Vagina (tissue), 2 donors: ENCODE results near the gene DAND5. TPM values are rescaled to one million over a fixed set of nuclear protein-coding genes. Genes with fewer than 3 reads are reported as not detected.

ENCODE experiments used
- DNase-seq, 2 donors: peaks; one replicate each; pipeline ENCODE4 v3.0.0-alpha.2; 2017; ENCODE audit errors: extremely low spot score in 2 of 2
- H3K27ac ChIP-seq: fragments of 200-600 bp; sonication (generic); one replicate; pipeline ENCODE4 v1.5.1; 2019
- H3K27me3 ChIP-seq: fragments of 200-600 bp; sonication (generic); one replicate; pipeline ENCODE4 v1.5.1; 2019
- H3K36me3 ChIP-seq, 2 donors: fragments of 200-600 bp; sonication (generic); one replicate each; pipeline ENCODE4 v1.5.1; 2017 to 2019
- H3K4me1 ChIP-seq: fragments of 200-600 bp; sonication (generic); one replicate; pipeline ENCODE4 v1.5.1; 2019
- H3K4me3 ChIP-seq, 2 donors: fragments of 200-600 bp; sonication (generic); 1 replicate in 1 of 2; 2 replicates in 1 of 2; pipeline ENCODE4 v1.5.1; 2016 to 2019
- H3K9me3 ChIP-seq: fragments of 200-600 bp; sonication (generic); one replicate; pipeline ENCODE4 v1.5.1; 2019
- CTCF ChIP-seq, 3 experiments: fragments of 450-650 bp in 2 of 3; fragments of 200-600 bp in 1 of 3; sonication (generic) in 1 of 3; IDR thresholded peaks; one replicate each; pipeline ENCODE4 v1.5.1; 2017 to 2019; ENCODE audit warnings: antibody characterized with exemption in 3 of 3, mild to moderate bottlenecking in 2 of 3, moderate library complexity in 2 of 3
- POLR2A ChIP-seq, 2 donors: fragments of 450-650 bp; IDR thresholded peaks; one replicate each; pipeline ENCODE4 v1.6.1; 2017; ENCODE audit warnings: antibody characterized with exemption in 2 of 2, mild to moderate bottlenecking in 2 of 2, moderate library complexity in 2 of 2
- POLR2AphosphoS5 ChIP-seq, 2 donors: sonication (generic); formaldehyde crosslinking; IDR thresholded peaks; one replicate each; pipeline ENCODE4 v1.9.0; 2017; ENCODE audit warnings: antibody characterized with exemption in 2 of 2, mild to moderate bottlenecking in 2 of 2, low read depth in 1 of 2; ENCODE audit not compliant: insufficient read depth in 1 of 2
- intact Hi-C: fragments of 100-400 bp; cut with DNase I; formaldehyde crosslinking; loops from one replicate; pipeline ENCODE4 v1.15.1; 2023
- total RNA-seq: library from RNA; depleted of rRNA; stranded (reverse); fragments of >200 nt; gene quantifications from one replicate; pipeline ENCODE4 v1.2.3, GENCODE V29; 2016

DAND5 gene
- total RNA-seq, 1 donor from 2014 or later: not detected

- Histone ChIP-seq H3K4me3 (no peak overlapping the region), H3K9me3 (no peaks in the 10 kb centered on the region), H3K4me1 (peaks cover 27% of the 10 kb centered on the region), H3K36me3 (peaks cover 0 to under 1% of the 10 kb centered on the region in 2 donors), H3K27ac (no peak overlapping the region), H3K27me3 (no peaks in the 10 kb centered on the region)
- TF ChIP-seq POLR2A (IDR thresholded peaks at IDR 0.05) (no peak), POLR2AphosphoS5 (IDR thresholded peaks at IDR 0.05; ENCODE audit: insufficient read depth in 1 of 2, low read depth in 1 of 2) (no peak), CTCF (IDR thresholded peaks at IDR 0.05) (no peak)
- no peak for DNase-seq
- intact Hi-C loops: no loop called here
Measured at GRCh38 chr19:12959481-12959880, 9.9 kb upstream of the DAND5 start.

GRCh38 chr19:12965017-12965811, 4.2 kb upstream of the DAND5 start:
- Histone ChIP-seq H3K36me3 (no peaks in the 10 kb centered on the region), H3K27ac (peak overlapping the region; percentile 77), H3K4me1 (peaks cover 5% of the 10 kb centered on the region), H3K4me3 (peak overlapping the region; percentile 36 to 47), H3K27me3 (no peaks in the 10 kb centered on the region), H3K9me3 (no peaks in the 10 kb centered on the region)
- intact Hi-C loops: no loop called here
- TF ChIP-seq CTCF (IDR thresholded peaks at IDR 0.05): peak; percentile 60 to 93 (median 88)
- no peak for TF ChIP-seq POLR2A (IDR thresholded peaks at IDR 0.05)
- TF ChIP-seq POLR2AphosphoS5 (IDR thresholded peaks at IDR 0.05; ENCODE audit: insufficient read depth in 1 of 2, low read depth in 1 of 2): peak in 1 of 2 donors; percentile 35
- DNase-seq: no peak

- peak overlapping the region in 1 of 2 donors; percentile 47 for H3K4me3 ChIP-seq
- TF ChIP-seq POLR2AphosphoS5 (IDR thresholded peaks at IDR 0.05; ENCODE audit: insufficient read depth in 1 of 2, low read depth in 1 of 2): no peak
- no peak for TF ChIP-seq POLR2A (IDR thresholded peaks at IDR 0.05)
- TF ChIP-seq CTCF (IDR thresholded peaks at IDR 0.05): no peak
- H3K9me3 ChIP-seq: no peaks in the 10 kb centered on the region
- intact Hi-C loops: no loop called here
- H3K36me3 ChIP-seq: no peaks in the 10 kb centered on the region
- no peaks in the 10 kb centered on the region for H3K27me3 ChIP-seq
- peak overlapping the region; percentile 77 for H3K27ac ChIP-seq
- no peak for DNase-seq
- H3K4me1 ChIP-seq: peaks cover 5% of the 10 kb centered on the region
Measured at GRCh38 chr19:12965812-12966135, 3.6 kb upstream of the DAND5 start.

- no peak for TF ChIP-seq POLR2AphosphoS5 (IDR thresholded peaks at IDR 0.05; ENCODE audit: insufficient read depth in 1 of 2, low read depth in 1 of 2)
- no peak for TF ChIP-seq POLR2A (IDR thresholded peaks at IDR 0.05)
- no peak for TF ChIP-seq CTCF (IDR thresholded peaks at IDR 0.05)
- H3K27ac ChIP-seq: no peak overlapping the region
- peaks cover 5% of the 10 kb centered on the region for H3K4me1 ChIP-seq
- DNase-seq: no peak
- H3K27me3 ChIP-seq: no peaks in the 10 kb centered on the region
- no peaks in the 10 kb centered on the region for H3K36me3 ChIP-seq
- H3K4me3 ChIP-seq: no peak overlapping the region
- intact Hi-C loops: no loop called here
- no peaks in the 10 kb centered on the region for H3K9me3 ChIP-seq
Measured at GRCh38 chr19:12967907-12968306, 1.5 kb upstream of the DAND5 start.

- Histone ChIP-seq H3K4me3 (no peak overlapping the region), H3K27me3 (no peaks in the 10 kb centered on the region), H3K36me3 (no peaks in the 10 kb centered on the region), H3K27ac (no peak overlapping the region), H3K4me1 (peaks cover 5% of the 10 kb centered on the region), H3K9me3 (no peaks in the 10 kb centered on the region)
- intact Hi-C loops: no loop called here
- TF ChIP-seq CTCF (IDR thresholded peaks at IDR 0.05): no peak
- no peak for TF ChIP-seq POLR2A (IDR thresholded peaks at IDR 0.05)
- no peak for TF ChIP-seq POLR2AphosphoS5 (IDR thresholded peaks at IDR 0.05; ENCODE audit: insufficient read depth in 1 of 2, low read depth in 1 of 2)
- no peak for DNase-seq
Measured at GRCh38 chr19:12970070-12970820, 869 bp downstream of the DAND5 start.
